SKM-1 treated with dmso at 0.1 percent for 144 hours (cell line): ENCODE data around the gene MAST4.

ENCODE experiments used
- DNase-seq: peaks from one replicate; lab custom pipeline; 2025; ENCODE audit not compliant: unreplicated experiment; lab: John Stamatoyannopoulos, UW

MAST4 gene

DNA sequence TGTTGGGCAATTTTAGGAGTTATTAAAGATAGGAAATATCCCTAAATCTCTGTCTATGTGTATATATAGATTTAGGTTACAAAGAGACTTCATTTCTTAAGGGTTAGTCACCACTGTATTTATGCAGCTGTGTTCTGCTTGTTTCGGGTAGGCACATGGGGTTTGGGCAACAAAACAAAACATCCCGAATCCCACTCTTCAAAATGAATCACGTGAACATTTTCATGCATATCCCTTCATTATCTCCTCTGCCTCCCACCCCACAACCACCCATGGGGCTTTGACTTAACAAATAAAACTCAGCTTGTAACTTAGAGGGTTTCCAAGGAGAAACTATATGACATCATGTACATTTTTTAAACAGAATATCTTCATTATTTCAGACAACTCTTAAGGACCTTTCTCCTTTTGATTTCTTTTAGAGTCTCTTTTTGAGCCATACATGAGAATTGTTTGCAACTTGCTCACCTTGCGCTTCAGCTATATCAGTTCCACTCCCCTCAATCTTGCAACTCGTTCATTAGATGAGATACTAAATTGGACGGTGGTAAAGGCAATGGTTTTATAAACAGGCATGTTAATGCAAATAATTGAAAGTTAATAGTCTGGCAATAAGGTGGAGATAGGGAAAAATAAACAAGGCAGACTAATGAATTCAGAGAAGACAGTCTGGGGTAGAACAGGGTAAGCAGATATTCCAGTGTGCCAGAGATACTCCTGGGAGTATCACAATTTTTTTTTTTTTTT lies 463.7 kb downstream of the MAST4 start:
- no peak for DNase-seq

DNA sequence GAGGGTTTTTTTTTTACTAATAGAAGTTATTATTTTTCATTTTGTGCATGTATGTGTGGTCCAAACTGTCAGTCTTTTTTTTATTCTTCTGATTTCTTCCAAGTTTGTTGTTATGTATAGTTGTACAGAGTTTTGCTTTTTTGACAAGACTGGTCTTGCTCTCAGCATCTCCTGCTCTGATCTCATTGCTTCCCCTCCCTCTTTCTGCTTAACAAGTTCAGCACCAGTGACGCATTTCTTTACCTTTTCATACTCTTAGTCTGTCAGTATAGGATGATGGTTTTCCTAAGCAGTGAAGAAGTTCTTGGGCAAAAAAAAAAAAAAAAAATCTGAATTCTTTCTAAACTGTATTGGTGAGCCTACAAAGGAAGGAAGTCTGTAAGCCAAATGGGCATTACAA lies 465.3 kb downstream of the MAST4 start:
- DNase-seq = no peak

DNA sequence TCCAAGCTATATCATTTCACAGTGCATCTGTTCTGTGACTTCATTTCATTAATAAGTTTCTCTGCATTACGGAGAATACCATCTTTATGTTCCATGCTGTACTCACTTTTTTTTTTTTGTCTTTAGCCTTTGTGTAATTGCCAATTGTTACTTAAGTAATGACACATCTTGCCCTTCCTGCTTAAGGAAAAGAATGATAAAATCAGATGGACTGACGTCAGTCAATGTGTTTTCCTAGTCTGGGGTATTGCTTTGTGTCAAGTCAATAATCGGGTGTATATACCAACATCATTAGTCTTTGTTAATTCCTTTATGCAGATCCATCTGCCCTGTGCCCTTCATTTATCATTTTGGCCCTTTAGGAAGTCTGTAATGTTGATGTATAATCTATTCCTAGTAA lies 466.9 kb downstream of the MAST4 start:
- DNase-seq = no peak

DNA sequence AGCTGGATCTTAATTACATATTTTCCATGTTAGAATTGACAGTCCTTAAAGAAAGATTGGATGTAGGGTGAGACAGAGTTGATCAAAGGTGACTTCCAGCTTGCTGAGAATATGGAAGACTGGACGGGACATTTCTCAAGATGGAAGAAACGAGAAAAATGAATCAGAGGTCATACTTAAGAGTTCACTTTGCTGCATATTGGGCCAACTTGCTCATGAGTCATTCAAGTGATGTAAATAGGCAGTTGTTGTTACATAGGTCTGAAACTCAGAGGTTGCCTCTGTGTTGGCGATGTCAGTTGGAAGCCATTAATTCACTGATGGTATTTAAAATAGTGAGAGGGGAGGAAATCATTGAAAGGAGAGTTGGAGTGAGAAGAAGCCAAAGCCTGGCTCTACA lies 467.6 kb downstream of the MAST4 start:
- DNase-seq = no peak

DNA sequence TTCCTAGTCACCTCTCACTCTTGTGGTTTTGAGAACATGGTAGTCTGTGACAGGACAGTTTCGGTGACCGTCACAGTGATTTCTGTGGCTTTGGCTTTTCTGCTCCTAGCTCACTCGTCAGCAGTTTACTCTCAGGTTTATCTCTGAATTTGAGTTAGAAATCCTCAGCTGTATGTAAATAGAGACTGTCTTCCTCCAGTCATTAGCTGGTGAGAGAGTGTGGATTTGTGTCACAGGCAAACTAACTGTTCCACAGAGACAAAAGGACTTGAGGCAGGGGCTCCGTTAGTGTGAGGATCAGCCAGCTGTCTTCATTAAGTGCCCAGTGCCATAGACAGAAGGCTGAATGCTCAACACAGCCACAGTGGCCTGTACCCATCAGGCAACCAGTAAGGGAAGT lies 469.0 kb downstream of the MAST4 start:
- no peak for DNase-seq

DNA sequence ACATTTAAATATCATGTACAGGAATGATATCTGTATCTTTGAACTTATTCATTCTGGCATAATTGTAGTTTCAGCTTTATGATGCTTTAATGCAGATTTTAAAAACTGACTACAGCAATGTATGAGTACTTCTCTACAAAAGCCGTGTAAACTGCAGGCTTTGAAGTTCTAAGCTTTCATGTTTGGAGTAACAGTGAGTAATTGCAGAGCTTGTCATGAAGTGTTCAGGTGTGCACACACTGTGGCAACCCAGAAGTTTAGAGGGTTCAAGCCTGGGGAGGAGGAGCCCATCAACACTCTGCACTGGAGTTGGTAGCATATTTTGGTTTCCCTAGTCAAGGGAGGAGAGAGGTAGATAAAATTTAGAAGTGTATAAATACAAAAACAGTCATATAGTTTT lies 469.5 kb downstream of the MAST4 start:
- DNase-seq = no peak

DNA sequence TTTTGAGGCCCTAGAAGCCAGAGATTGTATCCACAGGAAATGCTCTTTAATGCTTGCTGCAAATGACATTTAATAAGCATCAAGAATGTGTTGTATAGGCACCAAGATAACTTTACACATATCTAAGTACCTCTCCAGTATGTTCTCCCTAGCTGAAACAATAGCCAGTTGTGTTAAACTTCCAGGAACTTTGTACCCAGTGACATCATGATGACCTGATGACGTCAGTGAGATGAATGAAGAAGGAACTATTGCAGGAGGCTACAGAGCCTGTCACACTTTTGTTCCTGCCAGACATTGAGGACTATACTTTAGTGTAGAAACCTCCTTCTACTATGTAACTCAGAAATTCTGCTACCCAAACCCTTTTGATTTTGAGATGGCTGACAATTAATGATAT lies 470.6 kb downstream of the MAST4 start:
- no peak for DNase-seq

DNA sequence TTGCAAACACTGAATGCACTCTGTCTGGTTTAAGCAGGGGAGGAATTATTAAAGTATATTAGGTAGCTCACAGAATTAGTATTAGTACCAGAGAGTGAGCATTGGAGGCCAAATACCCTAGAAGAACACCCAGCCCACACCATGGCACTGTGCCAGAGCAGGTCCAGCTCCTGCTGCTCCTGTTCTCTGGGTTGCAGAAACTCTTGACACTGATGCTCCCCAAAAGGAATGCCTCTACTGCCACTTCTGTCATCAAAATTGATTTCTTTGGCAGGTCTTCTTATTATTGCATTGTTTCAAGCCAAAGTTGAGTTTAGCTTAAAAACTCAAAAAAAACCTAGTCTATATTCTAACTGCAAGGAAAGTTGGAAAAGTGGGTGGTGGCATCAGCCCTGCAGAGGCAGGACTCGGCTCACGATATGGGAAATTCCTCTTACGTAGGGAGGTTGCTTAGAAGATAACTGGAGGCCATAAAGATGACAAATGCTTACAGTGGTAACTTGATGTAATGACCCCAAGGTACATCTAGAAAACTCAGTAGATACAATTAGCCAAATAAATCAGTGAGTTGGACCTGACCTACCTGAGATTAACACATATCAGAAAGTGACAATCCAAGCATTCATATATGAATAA lies 477.0 kb downstream of the MAST4 start:
- DNase-seq = no peak

DNA sequence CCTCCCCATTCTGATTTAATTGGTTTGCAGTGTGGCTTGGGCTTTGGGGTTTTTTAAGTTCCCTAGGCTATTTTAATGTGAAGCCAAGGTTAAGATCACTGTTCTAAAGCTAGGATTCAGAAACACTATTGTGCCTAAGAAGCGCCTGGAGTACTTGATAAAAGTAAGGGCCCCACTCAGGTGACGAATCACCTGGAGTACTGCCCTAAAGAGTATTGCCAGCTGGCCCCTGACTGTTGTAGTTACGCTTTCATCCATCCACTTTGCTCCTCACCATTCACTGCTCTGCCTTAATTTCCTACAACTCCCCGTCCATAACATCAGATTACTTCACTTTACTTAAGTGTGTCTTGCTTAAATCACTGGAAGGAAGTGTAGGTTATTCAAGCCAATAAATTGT lies 481.1 kb downstream of the MAST4 start:
- no peak for DNase-seq

DNA sequence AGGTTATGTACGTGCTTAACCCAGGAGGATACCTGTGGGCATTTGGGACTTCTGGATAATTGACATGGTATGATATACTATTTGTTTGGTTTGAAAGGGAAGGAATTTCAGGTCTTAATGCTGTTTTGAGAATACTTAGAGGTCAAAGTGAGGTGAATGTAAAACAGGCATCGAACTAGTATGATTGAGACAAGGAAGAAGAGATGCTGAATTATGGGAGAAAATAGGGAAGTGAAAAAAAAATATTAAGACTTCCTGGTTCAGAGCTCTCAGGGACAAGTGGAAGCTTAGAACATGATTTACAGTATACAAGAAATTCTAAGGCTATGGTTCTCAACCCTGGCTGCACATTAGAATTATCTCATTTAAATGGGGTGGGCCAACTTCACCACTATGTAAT lies 485.1 kb downstream of the MAST4 start:
- DNase-seq = peak; percentile 62

DNA sequence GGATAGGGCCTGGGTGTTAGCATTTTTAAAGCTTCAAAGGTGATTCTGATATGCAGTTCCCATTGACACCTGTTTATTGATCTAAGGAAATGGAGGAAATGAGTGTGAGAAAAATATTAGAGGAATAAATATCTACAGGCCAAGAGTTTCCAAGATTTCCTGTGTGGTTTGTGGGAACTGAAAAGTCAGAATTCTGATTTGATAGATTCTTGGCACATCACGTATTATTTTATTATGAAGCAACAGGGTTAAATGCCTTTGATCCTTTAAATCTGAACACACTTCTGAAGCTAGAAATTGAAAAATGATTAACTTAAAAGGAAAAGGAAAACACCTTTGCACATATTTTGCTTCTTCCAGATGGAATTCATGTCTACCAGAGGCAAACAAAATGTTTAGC lies 486.7 kb downstream of the MAST4 start:
- no peak for DNase-seq

DNA sequence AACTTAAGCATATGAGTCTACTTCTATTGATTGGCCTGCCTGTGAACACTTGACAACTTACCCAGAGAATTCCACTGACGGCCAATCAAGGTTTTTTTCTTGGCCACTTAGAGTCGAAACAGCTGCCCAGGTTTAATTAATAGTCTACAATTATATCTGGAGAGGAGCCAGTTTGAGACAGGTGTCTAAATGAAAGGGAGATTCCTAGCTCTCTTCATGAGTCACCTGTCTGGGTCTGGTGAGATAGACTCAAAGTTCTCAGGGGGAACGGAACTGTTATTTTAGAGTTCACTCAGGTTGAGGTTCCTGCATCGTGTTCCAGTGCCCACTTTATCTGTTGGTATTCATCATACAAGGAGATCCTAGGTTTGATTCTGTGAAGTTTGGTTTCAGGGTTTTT lies 489.4 kb downstream of the MAST4 start:
- no peak for DNase-seq

DNA sequence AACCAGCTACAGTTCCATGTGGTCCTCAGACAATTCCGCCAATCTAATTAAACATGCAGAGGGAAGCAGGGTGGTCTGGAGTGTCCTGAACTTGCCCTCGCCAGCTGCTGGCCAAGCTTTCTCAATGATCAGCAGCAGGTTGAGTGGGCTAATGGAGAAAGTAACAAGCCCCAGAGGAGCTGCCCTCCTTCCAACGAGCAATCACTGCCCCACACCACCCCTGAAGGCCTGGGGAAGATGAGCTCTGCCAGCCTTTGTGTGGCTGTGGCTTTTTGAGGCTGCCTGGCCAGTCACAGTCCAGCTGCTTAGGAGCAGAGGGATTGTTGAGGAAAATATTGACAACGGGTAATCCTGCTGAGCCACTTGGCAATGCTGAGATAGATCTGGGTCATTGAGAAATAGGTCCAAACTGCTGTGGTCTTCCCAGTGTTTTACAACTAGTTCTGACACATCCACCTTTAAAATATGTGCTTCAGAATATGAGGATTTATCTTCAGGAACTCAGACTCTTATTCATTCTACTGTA lies 493.1 kb downstream of the MAST4 start:
- DNase-seq = no peak

DNA sequence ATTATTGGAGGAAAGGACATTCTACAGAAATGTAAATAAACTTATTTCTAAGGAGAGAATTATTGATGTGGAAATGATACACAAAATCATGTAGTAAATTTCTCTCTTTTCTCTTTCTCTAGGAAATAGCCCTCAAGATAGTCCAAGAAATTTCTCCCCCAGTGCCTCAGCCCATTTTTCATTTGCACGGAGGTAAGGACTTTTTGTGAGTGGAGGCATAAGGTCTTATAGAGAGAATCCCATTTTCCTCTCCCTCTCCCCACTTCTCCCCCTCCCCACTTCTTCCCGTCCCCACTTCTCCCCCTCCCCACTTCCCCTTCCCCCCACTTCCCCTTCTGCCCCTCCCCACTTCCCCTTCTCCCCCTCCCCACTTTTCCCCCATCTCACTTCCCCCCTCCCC lies 493.8 kb downstream of the MAST4 start:
- DNase-seq = no peak

DNA sequence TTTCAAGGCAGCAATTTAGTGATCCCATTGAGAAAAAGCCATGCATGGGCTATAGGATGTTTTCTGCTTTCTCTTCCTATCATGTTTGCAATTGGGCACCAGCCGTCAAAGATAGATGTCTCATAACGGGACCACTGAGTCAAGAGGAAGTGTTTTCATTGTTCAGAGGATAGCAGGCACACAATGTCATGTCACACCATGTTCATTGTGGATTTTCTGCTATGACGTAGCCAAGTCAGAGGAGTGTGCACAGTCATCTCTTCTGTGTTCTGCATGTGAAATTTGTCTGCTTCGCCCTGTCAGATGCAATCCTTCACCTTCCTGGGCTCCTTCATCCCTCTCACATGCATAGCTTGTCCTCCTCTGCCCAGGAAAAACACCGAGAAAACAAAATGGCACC lies 494.4 kb downstream of the MAST4 start:
- DNase-seq = no peak

DNA sequence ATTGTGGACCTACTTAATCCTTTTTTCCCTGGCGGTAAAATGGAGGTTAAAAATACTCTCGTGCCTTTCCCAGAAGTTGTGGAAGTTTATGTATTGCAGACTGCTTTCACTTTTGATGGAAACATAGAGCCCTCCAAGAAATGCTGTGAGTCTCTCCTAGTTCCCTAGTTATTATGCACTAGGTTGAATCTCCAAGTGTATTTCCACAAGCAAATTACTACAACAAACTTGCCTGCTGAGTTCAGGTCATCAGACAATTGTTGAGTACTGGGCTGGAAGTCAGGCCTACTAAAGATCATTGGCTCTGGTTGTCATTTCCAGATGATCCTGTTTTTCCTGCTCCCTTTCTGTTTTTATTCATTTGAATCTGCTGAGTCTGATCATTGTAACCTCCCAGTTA lies 496.3 kb downstream of the MAST4 start:
- DNase-seq = no peak

DNA sequence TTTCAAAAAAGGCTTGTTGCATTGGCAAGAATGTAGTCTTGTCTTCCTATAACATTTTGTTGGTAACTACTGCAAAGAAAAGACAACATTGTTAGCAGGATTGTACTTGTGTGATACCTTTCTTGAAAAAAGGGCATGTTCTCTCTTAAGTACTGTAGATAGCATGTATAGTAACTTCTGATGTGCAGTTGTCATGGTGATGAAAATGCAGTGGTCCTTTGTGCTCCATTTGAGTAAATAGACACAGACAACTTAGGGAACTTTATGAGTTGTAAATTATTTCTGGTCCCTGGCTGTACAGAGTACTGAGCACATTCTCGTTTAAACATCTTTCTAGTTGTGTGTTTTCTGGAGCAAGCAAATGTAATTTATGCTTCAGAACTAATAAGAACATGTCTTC lies 497.1 kb downstream of the MAST4 start:
- no peak for DNase-seq

DNA sequence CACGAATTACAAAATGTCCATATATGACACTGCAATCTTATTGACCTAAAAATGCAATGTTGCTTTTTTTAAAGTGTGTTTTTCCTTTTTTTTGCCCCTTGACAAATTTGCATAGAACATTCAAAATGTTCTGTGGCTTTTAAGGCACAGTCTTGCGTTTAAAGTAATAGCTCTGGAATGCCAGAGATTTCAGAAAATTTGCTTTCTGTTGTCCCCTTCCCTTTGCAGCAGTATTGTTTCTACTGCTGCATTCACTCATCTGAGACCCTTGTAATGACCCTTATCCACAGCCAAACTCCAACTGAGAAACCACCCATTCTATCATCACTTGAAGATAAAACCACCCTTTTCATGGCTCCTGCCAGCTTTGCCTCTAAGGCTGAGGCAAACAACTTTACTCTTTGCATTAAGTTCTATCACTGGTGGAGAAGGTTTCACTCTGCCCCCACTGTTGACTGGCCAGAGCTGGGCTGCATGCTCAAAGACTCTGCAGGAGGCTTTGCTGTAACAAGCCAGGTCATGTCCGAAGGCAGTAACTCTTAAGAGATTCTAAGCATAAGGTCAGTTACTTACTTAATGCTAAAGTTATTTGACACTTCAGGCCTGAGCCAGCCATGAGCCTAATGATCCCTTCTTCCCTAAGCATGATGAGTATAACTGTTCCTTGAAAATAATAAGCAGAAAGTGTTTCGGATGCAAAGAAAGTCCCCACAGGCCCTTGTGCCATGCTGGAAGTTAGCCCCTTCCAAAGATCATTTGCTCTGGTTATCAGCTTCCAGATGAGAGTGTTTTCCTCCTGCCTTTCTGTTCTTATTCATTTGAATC lies 498.5 kb downstream of the MAST4 start:
- DNase-seq = no peak

DNA sequence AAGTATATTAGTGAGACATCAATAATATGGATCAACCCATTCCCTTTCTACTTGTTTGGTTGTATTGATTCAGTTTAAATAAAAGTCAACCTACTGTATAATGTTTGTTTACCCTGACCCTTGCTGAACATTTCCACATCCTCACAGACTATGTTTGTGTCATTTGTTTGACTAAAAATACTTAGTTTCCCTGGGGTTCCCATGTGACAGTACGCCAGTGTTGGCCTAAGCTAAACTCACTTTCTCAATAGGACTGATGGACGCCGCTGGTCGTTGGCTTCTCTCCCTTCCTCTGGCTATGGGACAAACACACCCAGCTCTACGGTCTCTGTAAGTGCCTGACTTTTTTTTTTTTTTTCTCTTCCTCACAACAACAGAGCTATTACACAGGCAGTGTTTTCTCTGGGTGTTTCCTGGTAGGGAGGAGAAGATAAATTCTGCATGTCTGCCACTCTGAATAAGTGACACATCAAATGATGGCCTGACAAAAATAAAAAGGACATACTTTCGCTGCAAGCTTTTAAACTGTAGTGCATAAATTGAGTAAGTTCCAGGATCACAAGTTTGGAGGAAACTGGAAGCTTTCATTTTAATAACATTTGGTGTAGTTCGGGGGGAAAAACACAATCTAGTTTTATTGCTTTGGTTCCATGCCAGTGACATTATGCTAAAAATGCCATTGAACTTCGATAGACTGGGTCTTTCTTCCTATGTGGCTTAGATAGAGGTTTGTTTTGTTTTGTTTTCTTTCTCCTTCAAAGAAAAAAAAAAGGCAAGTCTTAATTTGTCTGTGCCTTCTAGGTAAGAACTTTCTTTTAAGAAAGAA lies 499.4 kb downstream of the MAST4 start:
- DNase-seq = no peak

DNA sequence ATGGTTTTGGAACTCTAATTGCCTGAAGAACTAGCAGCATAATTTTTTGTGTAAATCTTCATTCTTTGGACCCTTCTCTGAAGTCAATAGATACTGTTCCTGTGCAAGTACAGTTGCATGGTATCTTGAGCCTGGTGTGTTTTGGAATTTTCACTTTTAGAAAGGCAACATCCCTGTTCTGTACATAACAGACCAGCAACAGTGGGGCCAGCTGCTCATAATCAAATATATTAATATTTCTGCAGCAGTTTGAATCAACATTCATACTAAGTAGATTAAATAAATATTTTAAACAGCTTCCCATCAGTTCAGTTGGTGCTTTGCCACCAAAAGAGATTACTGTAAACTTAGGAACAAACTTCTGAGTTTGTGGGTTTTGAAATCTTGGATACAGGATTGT lies 502.5 kb downstream of the MAST4 start:
- DNase-seq = no peak

DNA sequence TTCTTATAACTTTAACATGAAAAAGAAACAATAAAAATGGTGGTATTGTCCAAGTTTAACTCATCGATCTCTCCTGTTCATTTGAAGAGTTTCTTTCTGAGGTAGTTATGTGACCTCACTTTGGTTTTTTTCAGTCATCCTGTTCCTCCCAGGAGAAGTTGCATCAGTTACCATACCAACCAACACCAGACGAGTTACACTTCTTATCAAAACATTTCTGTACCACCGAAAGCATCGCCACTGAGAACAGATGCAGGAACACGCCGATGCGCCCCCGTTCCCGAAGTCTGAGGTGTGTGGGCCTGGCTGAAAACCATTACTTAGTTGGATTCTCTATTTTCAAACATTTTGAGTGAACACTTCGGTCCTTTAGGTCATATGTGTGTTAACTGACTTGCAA lies 504.1 kb downstream of the MAST4 start:
- DNase-seq = no peak
